Stomach (tissue), 9 donors: Measurements from ENCODE around the gene ACAP3. TPM values are rescaled to one million over a fixed set of nuclear protein-coding genes. Genes with fewer than 3 reads are reported as not detected.
A peak's percentile ranks its signal among the peaks of the same experiment; 100 is the strongest.

Experiments used
- DNase-seq, 2 donors: peaks; one replicate each; pipeline versions ENCODE4 v3.0.0 to v3.0.0-alpha.2; 2013 to 2019
- H3K27ac ChIP-seq, 5 donors: fragments of 200-600 bp in 4 of 5; sonication (generic) in 4 of 5; one replicate each; pipeline ENCODE4 v1.5.1; 2013 to 2019; ENCODE audit warnings: mild to moderate bottlenecking in 1 of 5, moderate library complexity in 1 of 5
- H3K27me3 ChIP-seq, 3 donors: fragments of 200-600 bp; sonication (generic); one replicate each; pipeline ENCODE4 v1.5.1; 2017 to 2019; ENCODE audit warnings: mixed run types in 1 of 3
- H3K36me3 ChIP-seq, 4 donors: fragments of 200-600 bp; sonication (generic); 1 replicate in 3 of 4; 2 replicates in 1 of 4; pipeline ENCODE4 v1.5.1; 2016 to 2019
- H3K4me1 ChIP-seq, 4 donors: fragments of 200-600 bp; sonication (generic); one replicate each; pipeline ENCODE4 v1.5.1; 2016 to 2019
- H3K4me3 ChIP-seq, 4 donors: fragments of 200-600 bp; sonication (generic) in 3 of 4; one replicate each; pipeline ENCODE4 v1.5.1; 2016 to 2019; ENCODE audit warnings: mild to moderate bottlenecking in 1 of 4
- H3K9me3 ChIP-seq, 4 donors: fragments of 200-600 bp; sonication (generic); one replicate each; pipeline ENCODE4 v1.5.1; 2016 to 2019
- CTCF ChIP-seq, 7 experiments: fragments of 450-650 bp in 4 of 7; fragments of 200-600 bp in 3 of 7; sonication (generic) in 3 of 7; IDR thresholded peaks; one replicate each; pipeline ENCODE4 v1.5.1; 2016 to 2019; ENCODE audit warnings: antibody characterized with exemption in 7 of 7, control low read depth in 2 of 7, mild to moderate bottlenecking in 1 of 7
- EP300 ChIP-seq: sonication (generic); formaldehyde crosslinking; IDR thresholded peaks from one replicate; pipeline ENCODE4 v1.6.1; 2017; ENCODE audit warnings: antibody characterized with exemption
- POLR2A ChIP-seq, 4 donors: fragments of 450-650 bp; IDR thresholded peaks; one replicate each; pipeline ENCODE4 v1.6.1; 2016; ENCODE audit warnings: antibody characterized with exemption in 4 of 4, control low read depth in 2 of 4, mild to moderate bottlenecking in 1 of 4, moderate library complexity in 1 of 4
- POLR2AphosphoS5 ChIP-seq, 3 donors: sonication (generic); formaldehyde crosslinking; IDR thresholded peaks; one replicate each; pipeline ENCODE4 v1.6.1; 2016; ENCODE audit warnings: antibody characterized with exemption in 3 of 3
- WGBS, 5 donors: extraction: QIAGEN DNeasy Blood & Tissue Kit in 3 of 5; methylation state at CpG; one replicate each; pipeline versions ENCODE4 v1.1.5 to v1.1.7; 2013 to 2018; 5-methylcytosine and 5-hydroxymethylcytosine counted together
- intact Hi-C: fragments of 100-400 bp; cut with DNase I; formaldehyde crosslinking; loops from one replicate; pipeline ENCODE4 v1.15.1; 2023; ENCODE audit warnings: low total_unique reads
- polyA plus RNA-seq, 3 donors: library from polyadenylated mRNA; stranded (reverse); fragments of 200-250 nt; gene quantifications; one replicate each; pipeline ENCODE4 v1.2.3, GENCODE V29; 2013
- total RNA-seq, 5 donors: library from RNA; depleted of rRNA; stranded (reverse); fragments of >200 nt; gene quantifications; one replicate each; pipeline versions ENCODE4 v1.1.0 to v1.2.3, GENCODE V29; 2014 to 2016
- donor health status: healthy with polysubstance abuse.
- donor health status: Bipolar disorder and iron deficiency.
- donor health status: healthy.

ACAP3 gene
- total and polyA plus RNA-seq, 8 donors = 17.9 to 374 (median 51.2) TPM

GRCh38 chr1:1313500-1314236 lies 5.9 kb upstream of the ACAP3 start:
- H3K27me3 ChIP-seq = no peaks in the 10 kb centered on the region
- no peaks in the 10 kb centered on the region for H3K9me3 ChIP-seq
- no peak for DNase-seq
- intact Hi-C loops = no loop called here
- peaks cover 34 to 73% (median 69%) of the 10 kb centered on the region in 4 donors for H3K36me3 ChIP-seq
- peaks cover 24 to 56% (median 42%) of the 10 kb centered on the region in 4 donors for H3K4me1 ChIP-seq
- no peak overlapping the region for H3K27ac ChIP-seq
- TF ChIP-seq EP300 (no peak), CTCF (IDR thresholded peaks at IDR 0.05) (no peak), POLR2A (IDR thresholded peaks at IDR 0.05) (no peak), POLR2AphosphoS5 (IDR thresholded peaks at IDR 0.05) (no peak)
- 83 to 93% (median 91%) methylated on average over 32 to 37 of the region's 37 CpGs for WGBS, 5 donors
- H3K4me3 ChIP-seq = no peak overlapping the region

DNA sequence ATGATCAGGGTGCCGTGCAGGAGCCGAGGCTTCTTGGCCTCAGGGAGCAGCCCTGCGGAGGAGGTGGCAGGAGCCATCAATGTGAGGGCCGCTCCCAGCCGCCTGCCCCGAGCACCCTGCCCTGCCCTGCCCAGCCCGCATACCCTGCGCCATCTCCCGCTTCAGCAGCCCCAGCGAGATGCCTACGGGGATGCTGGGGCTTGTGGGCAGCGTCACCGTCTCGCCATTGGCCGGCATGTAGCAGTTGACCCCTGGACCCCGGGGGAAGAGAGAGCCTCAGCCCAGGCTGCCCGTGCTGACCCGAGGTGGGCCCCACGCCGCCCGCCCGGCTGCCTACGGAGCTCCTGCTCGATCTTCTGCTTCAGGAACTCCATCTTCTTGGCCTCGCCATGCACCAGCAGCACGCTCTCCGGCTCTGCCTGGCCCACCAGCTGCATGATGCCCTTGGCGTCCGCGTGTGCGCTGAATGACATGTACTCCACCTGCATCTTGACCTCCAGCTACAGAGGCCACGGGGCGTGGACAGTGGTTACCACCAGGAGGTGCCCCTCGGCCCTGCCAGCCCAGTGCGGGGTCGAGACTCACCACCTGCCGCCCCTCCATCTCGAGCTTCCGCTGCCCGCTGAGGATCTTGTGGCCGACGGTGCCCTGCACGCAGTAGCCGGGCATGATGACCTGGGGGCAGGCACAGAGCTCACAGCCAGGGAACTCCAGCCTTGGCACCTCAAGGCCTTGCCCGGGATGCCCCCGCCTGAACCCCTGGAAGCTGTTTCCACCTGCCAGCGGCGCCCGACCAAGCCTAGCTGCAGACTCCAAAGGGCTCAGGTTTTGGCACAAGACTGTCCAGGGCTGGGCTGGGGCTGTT lies 5.0 kb upstream of the ACAP3 start:
- Histone ChIP-seq H3K27me3 (no peaks in the 10 kb centered on the region), H3K9me3 (no peaks in the 10 kb centered on the region), H3K36me3 (peaks cover 34 to 72% (median 66%) of the 10 kb centered on the region in 4 donors), H3K4me1 (peaks cover 14 to 46% (median 32%) of the 10 kb centered on the region in 4 donors), H3K4me3 (no peak overlapping the region), H3K27ac (no peak overlapping the region)
- DNase-seq = no peak
- TF ChIP-seq POLR2A (IDR thresholded peaks at IDR 0.05) = no peak
- no peak for TF ChIP-seq CTCF (IDR thresholded peaks at IDR 0.05)
- TF ChIP-seq EP300 = no peak
- TF ChIP-seq POLR2AphosphoS5 (IDR thresholded peaks at IDR 0.05) = no peak
- intact Hi-C loops = no loop called here
- 89 to 94% (median 91%) methylated on average over 39 to 49 of the region's 49 CpGs for WGBS, 5 donors

- DNase-seq = no peak
- WGBS, 5 donors = 77 to 92% (median 85%) methylated on average over 10 to 22 of the region's 22 CpGs
- no peak for TF ChIP-seq EP300
- no peak for TF ChIP-seq CTCF (IDR thresholded peaks at IDR 0.05)
- TF ChIP-seq POLR2A (IDR thresholded peaks at IDR 0.05) = no peak
- no peak for TF ChIP-seq POLR2AphosphoS5 (IDR thresholded peaks at IDR 0.05)
- H3K27ac ChIP-seq = peak overlapping the region in 1 of 5 donors; percentile 96
- no peak overlapping the region for H3K4me3 ChIP-seq
- peaks cover 34 to 63% (median 59%) of the 10 kb centered on the region in 4 donors for H3K36me3 ChIP-seq
- intact Hi-C loops = no loop called here
- H3K9me3 ChIP-seq = no peaks in the 10 kb centered on the region
- no peaks in the 10 kb centered on the region for H3K27me3 ChIP-seq
- H3K4me1 ChIP-seq = peaks cover 17 to 46% (median 35%) of the 10 kb centered on the region in 4 donors
Measured at GRCh38 chr1:1311107-1312104, 3.7 kb upstream of the ACAP3 start.
